GM12872 (cell line): Measurements from ENCODE around the gene SLC39A5.

Experiments
- CTCF ChIP-seq: IDR thresholded peaks from 3 replicates; pipeline ENCODE4 v1.5.1; 2011; ENCODE audit warnings: low read depth, mild to moderate bottlenecking, low read length, moderate library complexity; ENCODE audit not compliant: insufficient read depth

Gene SLC39A5

GRCh38 chr12:56258820-56259183 is 29.0 kb downstream of the SLC39A5 start:
- no peak for TF ChIP-seq CTCF

- no peak for TF ChIP-seq CTCF
These were observed 30.5 kb downstream of the SLC39A5 start for GRCh38 chr12:56260380-56260779.

GRCh38 chr12:56260921-56261320 is 31.1 kb downstream of the SLC39A5 start:
- no peak for TF ChIP-seq CTCF

- no peak for TF ChIP-seq CTCF
These were observed 31.8 kb downstream of the SLC39A5 start for GRCh38 chr12:56261503-56262232.

- peak; percentile 65 for TF ChIP-seq CTCF
These were observed 37.0 kb downstream of the SLC39A5 start, which contains the start of gene COQ10A for GRCh38 chr12:56266693-56267442. COQ10A (plus strand) TSS chr12:56266942; CDS start chr12:56267119, 177 bp downstream.

- no peak for TF ChIP-seq CTCF
These were observed 37.7 kb downstream of the SLC39A5 start for GRCh38 chr12:56267443-56268071.

GRCh38 chr12:56271031-56271430 is 41.2 kb downstream of the SLC39A5 start:
- peak; percentile 62 for TF ChIP-seq CTCF
